ENCODE results near the gene ARPP19. TPM values are rescaled to one million over a fixed set of nuclear protein-coding genes. Genes with fewer than 3 reads are reported as not detected.

Gene ARPP19
- total and polyA plus RNA-seq, 4 donors, result 12.1 to 55.6 (median 31.7) TPM

DNA sequence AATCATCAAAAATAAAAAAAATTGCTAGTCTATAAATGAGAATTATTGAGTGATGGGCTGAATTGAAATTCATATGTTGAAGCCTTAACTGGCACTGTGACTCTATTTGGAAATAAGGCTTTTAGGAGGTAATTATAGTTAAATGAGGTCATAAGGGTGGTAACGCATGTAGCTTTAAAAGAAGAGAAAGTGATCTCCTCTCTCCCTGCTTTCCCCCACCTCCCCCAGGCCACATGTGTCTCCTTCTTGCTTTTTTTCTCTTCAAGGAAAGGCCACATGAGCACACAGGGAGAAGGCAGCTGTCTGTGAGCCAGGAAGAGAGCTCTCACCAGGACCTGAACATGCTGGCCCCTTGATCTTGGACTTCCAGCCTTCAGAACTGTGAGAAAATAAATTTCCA lies 48.2 kb upstream of the ARPP19 start:
- Histone ChIP-seq H3K9me3 (ENCODE audit: control insufficient read depth in 4 of 4, low read length in 3 of 4) (no peaks in the 10 kb centered on the region), H3K4me3 (ENCODE audit: low read depth in 1 of 3, low read length in 3 of 3) (no peak overlapping the region), H3K9ac (ENCODE audit: low read depth in 1 of 2, low read length in 2 of 2) (no peak overlapping the region), H3K36me3 (ENCODE audit: control insufficient read depth in 4 of 4, insufficient read depth in 3 of 4, low read depth in 1 of 4, low read length in 3 of 4) (peaks cover 3 to 19% (median 12%) of the 10 kb centered on the region in 4 donors), H3K27ac (ENCODE audit: low read depth in 1 of 2, low read length in 2 of 2) (no peak overlapping the region), H3K4me1 (ENCODE audit: control insufficient read depth in 4 of 4, insufficient read depth in 4 of 4, low read length in 3 of 4) (peaks cover 0 to 2% (median 0%) of the 10 kb centered on the region in 4 donors), H3K27me3 (ENCODE audit: control insufficient read depth in 4 of 4, insufficient read depth in 4 of 4, low read length in 3 of 4) (no peaks in the 10 kb centered on the region)
- DNase-seq (ENCODE audit: low spot score), result no peak
- TF ChIP-seq GABPA (IDR thresholded peaks at IDR 0.05 in 1 of 2, conservative IDR thresholded peaks at IDR 0.05 in 1 of 2), result no peak
- TF ChIP-seq RXRA (IDR thresholded peaks at IDR 0.05), result no peak
- TF ChIP-seq, protein P1, sequence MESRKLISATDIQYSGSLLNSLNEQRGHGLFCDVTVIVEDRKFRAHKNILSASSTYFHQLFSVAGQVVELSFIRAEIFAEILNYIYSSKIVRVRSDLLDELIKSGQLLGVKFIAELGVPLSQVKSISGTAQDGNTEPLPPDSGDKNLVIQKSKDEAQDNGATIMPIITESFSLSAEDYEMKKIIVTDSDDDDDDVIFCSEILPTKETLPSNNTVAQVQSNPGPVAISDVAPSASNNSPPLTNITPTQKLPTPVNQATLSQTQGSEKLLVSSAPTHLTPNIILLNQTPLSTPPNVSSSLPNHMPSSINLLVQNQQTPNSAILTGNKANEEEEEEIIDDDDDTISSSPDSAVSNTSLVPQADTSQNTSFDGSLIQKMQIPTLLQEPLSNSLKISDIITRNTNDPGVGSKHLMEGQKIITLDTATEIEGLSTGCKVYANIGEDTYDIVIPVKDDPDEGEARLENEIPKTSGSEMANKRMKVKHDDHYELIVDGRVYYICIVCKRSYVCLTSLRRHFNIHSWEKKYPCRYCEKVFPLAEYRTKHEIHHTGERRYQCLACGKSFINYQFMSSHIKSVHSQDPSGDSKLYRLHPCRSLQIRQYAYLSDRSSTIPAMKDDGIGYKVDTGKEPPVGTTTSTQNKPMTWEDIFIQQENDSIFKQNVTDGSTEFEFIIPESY (IDR thresholded peaks at IDR 0.05), result no peak
- TF ChIP-seq, protein P2, sequence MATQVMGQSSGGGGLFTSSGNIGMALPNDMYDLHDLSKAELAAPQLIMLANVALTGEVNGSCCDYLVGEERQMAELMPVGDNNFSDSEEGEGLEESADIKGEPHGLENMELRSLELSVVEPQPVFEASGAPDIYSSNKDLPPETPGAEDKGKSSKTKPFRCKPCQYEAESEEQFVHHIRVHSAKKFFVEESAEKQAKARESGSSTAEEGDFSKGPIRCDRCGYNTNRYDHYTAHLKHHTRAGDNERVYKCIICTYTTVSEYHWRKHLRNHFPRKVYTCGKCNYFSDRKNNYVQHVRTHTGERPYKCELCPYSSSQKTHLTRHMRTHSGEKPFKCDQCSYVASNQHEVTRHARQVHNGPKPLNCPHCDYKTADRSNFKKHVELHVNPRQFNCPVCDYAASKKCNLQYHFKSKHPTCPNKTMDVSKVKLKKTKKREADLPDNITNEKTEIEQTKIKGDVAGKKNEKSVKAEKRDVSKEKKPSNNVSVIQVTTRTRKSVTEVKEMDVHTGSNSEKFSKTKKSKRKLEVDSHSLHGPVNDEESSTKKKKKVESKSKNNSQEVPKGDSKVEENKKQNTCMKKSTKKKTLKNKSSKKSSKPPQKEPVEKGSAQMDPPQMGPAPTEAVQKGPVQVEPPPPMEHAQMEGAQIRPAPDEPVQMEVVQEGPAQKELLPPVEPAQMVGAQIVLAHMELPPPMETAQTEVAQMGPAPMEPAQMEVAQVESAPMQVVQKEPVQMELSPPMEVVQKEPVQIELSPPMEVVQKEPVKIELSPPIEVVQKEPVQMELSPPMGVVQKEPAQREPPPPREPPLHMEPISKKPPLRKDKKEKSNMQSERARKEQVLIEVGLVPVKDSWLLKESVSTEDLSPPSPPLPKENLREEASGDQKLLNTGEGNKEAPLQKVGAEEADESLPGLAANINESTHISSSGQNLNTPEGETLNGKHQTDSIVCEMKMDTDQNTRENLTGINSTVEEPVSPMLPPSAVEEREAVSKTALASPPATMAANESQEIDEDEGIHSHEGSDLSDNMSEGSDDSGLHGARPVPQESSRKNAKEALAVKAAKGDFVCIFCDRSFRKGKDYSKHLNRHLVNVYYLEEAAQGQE (IDR thresholded peaks at IDR 0.05), result no peak
- TF ChIP-seq JUND (IDR thresholded peaks at IDR 0.05), result no peak
- no peak for TF ChIP-seq HNF4G (IDR thresholded peaks at IDR 0.05)
- TF ChIP-seq, protein P3, sequence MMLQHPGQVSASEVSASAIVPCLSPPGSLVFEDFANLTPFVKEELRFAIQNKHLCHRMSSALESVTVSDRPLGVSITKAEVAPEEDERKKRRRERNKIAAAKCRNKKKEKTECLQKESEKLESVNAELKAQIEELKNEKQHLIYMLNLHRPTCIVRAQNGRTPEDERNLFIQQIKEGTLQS (IDR thresholded peaks at IDR 0.05), result no peak
- TF ChIP-seq SP1 (IDR thresholded peaks at IDR 0.05), result no peak
- no peak for TF ChIP-seq FOXA1 (IDR thresholded peaks at IDR 0.05)
- no peak for TF ChIP-seq HNF4A (conservative IDR thresholded peaks at IDR 0.05)
- TF ChIP-seq, protein P4, sequence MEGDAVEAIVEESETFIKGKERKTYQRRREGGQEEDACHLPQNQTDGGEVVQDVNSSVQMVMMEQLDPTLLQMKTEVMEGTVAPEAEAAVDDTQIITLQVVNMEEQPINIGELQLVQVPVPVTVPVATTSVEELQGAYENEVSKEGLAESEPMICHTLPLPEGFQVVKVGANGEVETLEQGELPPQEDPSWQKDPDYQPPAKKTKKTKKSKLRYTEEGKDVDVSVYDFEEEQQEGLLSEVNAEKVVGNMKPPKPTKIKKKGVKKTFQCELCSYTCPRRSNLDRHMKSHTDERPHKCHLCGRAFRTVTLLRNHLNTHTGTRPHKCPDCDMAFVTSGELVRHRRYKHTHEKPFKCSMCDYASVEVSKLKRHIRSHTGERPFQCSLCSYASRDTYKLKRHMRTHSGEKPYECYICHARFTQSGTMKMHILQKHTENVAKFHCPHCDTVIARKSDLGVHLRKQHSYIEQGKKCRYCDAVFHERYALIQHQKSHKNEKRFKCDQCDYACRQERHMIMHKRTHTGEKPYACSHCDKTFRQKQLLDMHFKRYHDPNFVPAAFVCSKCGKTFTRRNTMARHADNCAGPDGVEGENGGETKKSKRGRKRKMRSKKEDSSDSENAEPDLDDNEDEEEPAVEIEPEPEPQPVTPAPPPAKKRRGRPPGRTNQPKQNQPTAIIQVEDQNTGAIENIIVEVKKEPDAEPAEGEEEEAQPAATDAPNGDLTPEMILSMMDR (IDR thresholded peaks at IDR 0.05; ENCODE audit: low read depth, low read length, missing input control), result no peak
- WGBS, result 93% methylated on average over 1 of the region's 1 CpG

DNA sequence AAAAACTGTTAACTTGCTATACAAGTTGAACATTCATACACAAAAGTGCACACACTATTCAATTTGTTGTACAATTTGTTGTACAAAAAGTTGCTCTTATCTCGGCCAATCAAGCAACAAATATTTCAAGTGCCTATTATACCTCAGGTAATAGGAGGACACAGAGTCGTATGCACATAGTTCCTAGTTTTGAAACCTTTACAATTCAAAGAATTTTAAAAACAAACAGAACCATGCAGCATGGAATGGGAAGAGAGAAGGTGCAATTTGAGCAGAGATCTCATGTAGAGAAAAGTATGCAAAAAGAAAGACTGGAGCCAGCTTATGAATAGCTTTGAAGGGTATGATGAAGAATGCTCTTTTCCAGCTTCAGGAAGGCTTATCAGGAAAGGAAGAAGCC lies 46.5 kb upstream of the ARPP19 start:
- Histone ChIP-seq H3K9ac (ENCODE audit: low read depth in 1 of 2, low read length in 2 of 2) (peak overlapping the region in 1 of 2 donors; percentile 16), H3K4me1 (ENCODE audit: control insufficient read depth in 4 of 4, insufficient read depth in 4 of 4, low read length in 3 of 4) (peaks cover 0 to 2% (median 0%) of the 10 kb centered on the region in 4 donors), H3K36me3 (ENCODE audit: control insufficient read depth in 4 of 4, insufficient read depth in 3 of 4, low read depth in 1 of 4, low read length in 3 of 4) (peaks cover 3 to 26% (median 18%) of the 10 kb centered on the region in 4 donors), H3K9me3 (ENCODE audit: control insufficient read depth in 4 of 4, low read length in 3 of 4) (no peaks in the 10 kb centered on the region), H3K27ac (ENCODE audit: low read depth in 1 of 2, low read length in 2 of 2) (no peak overlapping the region), H3K27me3 (ENCODE audit: control insufficient read depth in 4 of 4, insufficient read depth in 4 of 4, low read length in 3 of 4) (no peaks in the 10 kb centered on the region), H3K4me3 (ENCODE audit: low read depth in 1 of 3, low read length in 3 of 3) (no peak overlapping the region)
- TF ChIP-seq RXRA (IDR thresholded peaks at IDR 0.05), result no peak
- TF ChIP-seq, protein P2 (IDR thresholded peaks at IDR 0.05), result no peak
- TF ChIP-seq HNF4A (conservative IDR thresholded peaks at IDR 0.05), result no peak
- no peak for TF ChIP-seq EGR1 (IDR thresholded peaks at IDR 0.05; ENCODE audit: low read depth in 2 of 2)
- TF ChIP-seq NR2F2 (IDR thresholded peaks at IDR 0.05), result no peak
- TF ChIP-seq TAF1 (conservative IDR thresholded peaks at IDR 0.05), result no peak
- no peak for TF ChIP-seq YY1 (IDR thresholded peaks at IDR 0.05)
- TF ChIP-seq, protein P1 (IDR thresholded peaks at IDR 0.05), result no peak
- TF ChIP-seq, protein P3 (IDR thresholded peaks at IDR 0.05), result no peak
- TF ChIP-seq SP1 (IDR thresholded peaks at IDR 0.05), result no peak
- DNase-seq (ENCODE audit: low spot score), result no peak
- WGBS, result 90% methylated on average over 2 of the region's 2 CpGs

Data from liver (tissue), 9 donors.